ENCODE measurements around the gene CSF3R.

GRCh38 chr1:36529769-36530260, 47.1 kb upstream of the CSF3R start:
- TF ChIP-seq MAX (IDR thresholded peaks at IDR 0.05; ENCODE audit: insufficient read depth, insufficient read length) (no peak), EZH2 (IDR thresholded peaks at IDR 0.05; ENCODE audit: borderline replicate concordance, low read depth, low read length, severe bottlenecking) (no peak), MYC (IDR thresholded peaks at IDR 0.05; ENCODE audit: low read depth, low read length) (no peak), CTCF (IDR thresholded peaks at IDR 0.05; ENCODE audit: extremely low read depth in 1 of 2, insufficient read depth in 1 of 2, low read depth in 1 of 2, low read length in 2 of 2) (no peak), POLR2AphosphoS5 (IDR thresholded peaks at IDR 0.05; ENCODE audit: insufficient read depth, low read depth, low read length) (no peak)

Measured in endothelial cell of umbilical vein (primary cell).